Gastrocnemius medialis (tissue), 4 donors: ENCODE data around the gene TSSC4.

Source experiments
- CTCF ChIP-seq, 5 experiments: fragments of 450-650 bp in 3 of 5; fragments of 200-600 bp in 2 of 5; sonication (generic) in 2 of 5; IDR thresholded peaks in 4 of 5; conservative IDR thresholded peaks in 1 of 5; 1 replicate in 4 of 5; 2 replicates in 1 of 5; pipeline ENCODE4 v1.5.1; 2016 to 2019; ENCODE audit warnings: antibody characterized with exemption in 5 of 5, mild to moderate bottlenecking in 3 of 5, moderate library complexity in 3 of 5
- POLR2A ChIP-seq, 2 donors: fragments of 450-650 bp; IDR thresholded peaks; one replicate each; pipeline ENCODE4 v1.6.1; 2017; ENCODE audit warnings: antibody characterized with exemption in 2 of 2, mild to moderate bottlenecking in 2 of 2, moderate library complexity in 2 of 2

GRCh38 chr11:2360081-2360642 is 40.4 kb upstream of the TSSC4 start:
- no peak for TF ChIP-seq CTCF (IDR thresholded peaks at IDR 0.05 in 4 of 5, conservative IDR thresholded peaks at IDR 0.05 in 1 of 5)
- TF ChIP-seq POLR2A (IDR thresholded peaks at IDR 0.05), result no peak
